Glomerular endothelial cell (primary cell): ENCODE measurements around the gene ETNK2. TPM values are rescaled to one million over a fixed set of nuclear protein-coding genes. Genes with fewer than 3 reads are reported as not detected.

Experiments used
- DNase-seq: peaks from one replicate; pipeline ENCODE4 v3.0.0-alpha.2; 2011; ENCODE audit warnings: low read depth, low spot score; ENCODE audit errors: extremely low read depth
- total RNA-seq: library from RNA; depleted of rRNA; stranded (reverse); fragments of >200 nt; gene quantifications from 2 replicates; pipeline ENCODE4 v1.2.3, GENCODE V29; 2015

ETNK2 gene
- total RNA-seq, 1 donor from 2014 or later = 15.3 TPM

GRCh38 chr1:204085876-204086275 is 66.0 kb downstream of the ETNK2 start:
- no peak for DNase-seq

- no peak for DNase-seq
These were observed 67.5 kb downstream of the ETNK2 start for GRCh38 chr1:204084247-204084772.

GRCh38 chr1:204083491-204083890 is 68.4 kb downstream of the ETNK2 start:
- no peak for DNase-seq

GRCh38 chr1:204081791-204082513 is 69.9 kb downstream of the ETNK2 start:
- no peak for DNase-seq

DNA sequence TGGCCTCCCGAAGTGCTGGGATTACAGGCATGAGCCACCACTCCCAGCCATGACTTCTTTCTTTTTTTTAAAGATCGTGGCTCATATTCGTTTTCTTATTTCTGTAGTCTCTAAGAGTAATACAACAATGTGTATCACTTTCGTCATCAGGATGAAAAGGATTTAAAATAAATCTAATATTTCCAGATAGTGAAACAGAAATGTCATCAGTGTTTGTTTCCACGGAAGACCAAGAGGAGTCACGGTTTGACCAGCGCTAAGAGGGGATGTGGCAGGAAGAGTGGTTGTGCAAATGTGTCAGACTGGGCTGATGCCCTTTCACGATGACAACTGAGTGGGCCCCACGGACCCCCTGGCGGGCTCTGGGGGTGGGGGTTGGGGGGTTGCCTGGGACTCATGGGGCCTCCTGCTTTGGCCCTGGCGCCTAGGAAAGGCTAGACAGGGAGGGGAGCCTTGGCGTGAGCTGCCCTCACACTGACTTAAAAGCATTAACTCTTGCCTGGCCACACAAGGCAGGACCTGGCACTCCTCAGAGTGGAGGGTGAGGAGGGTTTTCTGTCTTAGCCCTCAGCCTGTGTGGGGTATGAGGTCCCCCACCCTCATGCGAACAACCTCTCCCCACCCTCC is 70.6 kb downstream of the ETNK2 start:
- no peak for DNase-seq

Other genes with a start within 250 kb of the ETNK2 start
- 11.2 and 31.1 TPM in 2 replicates for gene SOX13, start 78.9 kb downstream of the ETNK2 start, total RNA-seq
- 0.10 and 0.29 TPM in 2 replicates for gene REN, start 14.3 kb upstream of the ETNK2 start, total RNA-seq
- 8.0 TPM in 1 of 2 replicates, not detected in the other for gene KISS1, start 44.4 kb upstream of the ETNK2 start, total RNA-seq
- not detected in 2 replicates for gene GOLT1A, start 61.9 kb upstream of the ETNK2 start, total RNA-seq
- 0.93 and 1.9 TPM in 2 replicates for gene PLEKHA6, start 207.9 kb upstream of the ETNK2 start, total RNA-seq